ENCODE measurements around the gene SCRN2.

- TF ChIP-seq ZBTB43 (CRISPR knock-in tag; IDR thresholded peaks at IDR 0.05) (no peak), CTCF (IDR thresholded peaks at IDR 0.05) (no peak), ATF1 (CRISPR knock-in tag; IDR thresholded peaks at IDR 0.05) (no peak), NFYB (CRISPR knock-in tag; conservative IDR thresholded peaks at IDR 0.05; ENCODE audit: low read depth) (no peak), FOXK1 (CRISPR knock-in tag; IDR thresholded peaks at IDR 0.05) (no peak), NR2C2 (CRISPR knock-in tag; IDR thresholded peaks at IDR 0.05) (no peak), ATF3 (CRISPR knock-in tag; conservative IDR thresholded peaks at IDR 0.05) (no peak), ESRRA (CRISPR knock-in tag; IDR thresholded peaks at IDR 0.05; ENCODE audit: borderline replicate concordance) (no peak)
Measured at GRCh38 chr17:47869114-47869513, 28.0 kb upstream of the SCRN2 start.
